Glutamatergic neuron (in vitro differentiated cells): Measurements from ENCODE around the gene PER3. TPM values are rescaled to one million over a fixed set of nuclear protein-coding genes. Genes with fewer than 3 reads are reported as not detected.

Experiments used
- DNase-seq: peaks from one replicate; pipeline ENCODE4 v3.0.0; 2022
- H3K27ac Mint-ChIP-seq: one replicate; pipeline ENCODE4 v1.8.0; 2020; ENCODE audit warnings: mild to moderate bottlenecking, mixed read lengths, inconsistent platforms; ENCODE audit not compliant: unreplicated experiment
- H3K27me3 Mint-ChIP-seq: one replicate; pipeline ENCODE4 v1.8.0; 2020; ENCODE audit warnings: mild to moderate bottlenecking, moderate library complexity, mixed read lengths, inconsistent platforms; ENCODE audit not compliant: unreplicated experiment
- H3K36me3 Mint-ChIP-seq: one replicate; pipeline ENCODE4 v1.8.0; 2020; ENCODE audit warnings: mild to moderate bottlenecking, mixed read lengths, inconsistent platforms; ENCODE audit not compliant: unreplicated experiment
- H3K4me1 Mint-ChIP-seq: one replicate; pipeline ENCODE4 v1.8.0; 2020; ENCODE audit warnings: mild to moderate bottlenecking, low read depth, mixed read lengths, inconsistent platforms; ENCODE audit not compliant: unreplicated experiment
- H3K4me3 Mint-ChIP-seq: one replicate; pipeline ENCODE4 v1.8.0; 2020; ENCODE audit warnings: mild to moderate bottlenecking, mixed read lengths, inconsistent platforms; ENCODE audit not compliant: unreplicated experiment
- H3K9me3 Mint-ChIP-seq: one replicate; pipeline ENCODE4 v1.8.0; 2020; ENCODE audit warnings: mild to moderate bottlenecking, moderate library complexity, mixed read lengths, inconsistent platforms; ENCODE audit not compliant: unreplicated experiment
- total RNA-seq: library from RNA; stranded (reverse); fragmentation: NEBNext Ultra II Directional; extraction: Animal tissue kit (Norgen Biotek cat#: 25700); gene quantifications from one replicate; pipeline ENCODE4 v1.2.1, GENCODE V29; 2021; ENCODE audit not compliant: unreplicated experiment
- TF ChIP-seq, protein P1 (sequence below): fragments of 200-600 bp; sonication (generic); IDR thresholded peaks from one replicate; pipeline ENCODE4 v1.5.0; 2021; ENCODE audit not compliant: partially characterized antibody, unreplicated experiment

Gene PER3
- total RNA-seq, 1 donor from 2014 or later: 3.6 TPM

DNA sequence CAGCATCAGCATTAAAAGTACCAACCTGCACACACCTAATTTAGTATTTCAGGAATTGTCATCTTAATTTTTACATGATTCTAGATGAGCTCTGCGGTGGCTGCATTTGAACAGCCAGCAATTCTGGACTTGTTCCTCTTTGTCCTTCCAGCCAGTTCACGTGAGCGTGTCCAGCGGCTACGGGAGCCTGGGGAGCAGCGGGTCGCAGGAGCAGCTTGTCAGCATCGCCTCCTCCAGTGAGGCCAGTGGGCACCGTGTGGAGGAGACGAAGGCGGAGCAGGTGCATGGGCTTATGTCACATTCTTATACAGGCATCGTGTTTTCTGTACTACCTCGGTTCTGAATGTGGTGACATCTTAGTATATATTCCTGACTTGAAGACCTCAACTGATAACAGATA is 25.7 kb downstream of the PER3 start:
- no peak for DNase-seq
- no peaks in the 10 kb centered on the region for H3K27me3 Mint-ChIP-seq
- peaks cover 16% of the 10 kb centered on the region for H3K36me3 Mint-ChIP-seq
- H3K4me3 Mint-ChIP-seq: no peak overlapping the region
- TF ChIP-seq, protein P1, sequence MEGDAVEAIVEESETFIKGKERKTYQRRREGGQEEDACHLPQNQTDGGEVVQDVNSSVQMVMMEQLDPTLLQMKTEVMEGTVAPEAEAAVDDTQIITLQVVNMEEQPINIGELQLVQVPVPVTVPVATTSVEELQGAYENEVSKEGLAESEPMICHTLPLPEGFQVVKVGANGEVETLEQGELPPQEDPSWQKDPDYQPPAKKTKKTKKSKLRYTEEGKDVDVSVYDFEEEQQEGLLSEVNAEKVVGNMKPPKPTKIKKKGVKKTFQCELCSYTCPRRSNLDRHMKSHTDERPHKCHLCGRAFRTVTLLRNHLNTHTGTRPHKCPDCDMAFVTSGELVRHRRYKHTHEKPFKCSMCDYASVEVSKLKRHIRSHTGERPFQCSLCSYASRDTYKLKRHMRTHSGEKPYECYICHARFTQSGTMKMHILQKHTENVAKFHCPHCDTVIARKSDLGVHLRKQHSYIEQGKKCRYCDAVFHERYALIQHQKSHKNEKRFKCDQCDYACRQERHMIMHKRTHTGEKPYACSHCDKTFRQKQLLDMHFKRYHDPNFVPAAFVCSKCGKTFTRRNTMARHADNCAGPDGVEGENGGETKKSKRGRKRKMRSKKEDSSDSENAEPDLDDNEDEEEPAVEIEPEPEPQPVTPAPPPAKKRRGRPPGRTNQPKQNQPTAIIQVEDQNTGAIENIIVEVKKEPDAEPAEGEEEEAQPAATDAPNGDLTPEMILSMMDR: no peak
- no peak overlapping the region for H3K27ac Mint-ChIP-seq
- peaks cover 3% of the 10 kb centered on the region for H3K9me3 Mint-ChIP-seq
- no peaks in the 10 kb centered on the region for H3K4me1 Mint-ChIP-seq

DNA sequence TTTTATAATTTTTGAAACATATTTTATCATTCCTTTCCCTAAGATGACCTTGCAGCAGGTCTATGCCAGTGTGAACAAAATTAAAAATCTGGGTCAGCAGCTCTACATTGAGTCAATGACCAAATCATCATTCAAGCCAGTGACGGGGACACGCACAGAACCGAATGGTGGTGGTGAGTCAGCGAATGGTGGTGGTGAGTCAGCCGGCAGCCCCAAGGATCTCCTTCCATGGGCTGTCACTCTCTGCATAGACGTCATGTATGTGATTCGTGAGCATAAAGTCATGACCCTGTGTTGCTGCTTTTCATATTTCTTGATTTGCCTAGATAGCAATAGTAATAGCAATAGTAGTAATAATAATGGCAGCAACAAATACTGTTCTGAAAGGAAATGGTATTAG is 26.3 kb downstream of the PER3 start:
- Mint-ChIP-seq H3K27ac (no peak overlapping the region), H3K4me3 (no peak overlapping the region), H3K9me3 (peaks cover 3% of the 10 kb centered on the region), H3K36me3 (peaks cover 16% of the 10 kb centered on the region), H3K4me1 (no peaks in the 10 kb centered on the region), H3K27me3 (no peaks in the 10 kb centered on the region)
- TF ChIP-seq, protein P1: no peak
- DNase-seq: no peak

- Mint-ChIP-seq H3K4me1 (no peaks in the 10 kb centered on the region), H3K27ac (no peak overlapping the region), H3K36me3 (peaks cover 16% of the 10 kb centered on the region), H3K4me3 (no peak overlapping the region), H3K9me3 (peaks cover 3% of the 10 kb centered on the region), H3K27me3 (no peaks in the 10 kb centered on the region)
- TF ChIP-seq, protein P1: no peak
- DNase-seq: no peak
Observed at GRCh38 chr1:7811476-7811875, 27.4 kb downstream of the PER3 start.

GRCh38 chr1:7813677-7814373 is 29.7 kb downstream of the PER3 start:
- TF ChIP-seq, protein P1: no peak
- peaks cover 3% of the 10 kb centered on the region for H3K9me3 Mint-ChIP-seq
- H3K36me3 Mint-ChIP-seq: peaks cover 16% of the 10 kb centered on the region
- no peaks in the 10 kb centered on the region for H3K4me1 Mint-ChIP-seq
- no peaks in the 10 kb centered on the region for H3K27me3 Mint-ChIP-seq
- no peak overlapping the region for H3K4me3 Mint-ChIP-seq
- no peak overlapping the region for H3K27ac Mint-ChIP-seq
- DNase-seq: no peak

- Mint-ChIP-seq H3K4me1 (no peaks in the 10 kb centered on the region), H3K9me3 (no peaks in the 10 kb centered on the region), H3K4me3 (no peak overlapping the region), H3K36me3 (no peaks in the 10 kb centered on the region), H3K27me3 (no peaks in the 10 kb centered on the region), H3K27ac (no peak overlapping the region)
- no peak for DNase-seq
- TF ChIP-seq, protein P1: no peak
Observed at GRCh38 chr1:7821282-7821681, 37.2 kb downstream of the PER3 start.
